MM.1S (cell line): ENCODE results near the gene AQP2.

ENCODE experiments used
- DNase-seq: peaks from one replicate; pipeline ENCODE4 v3.0.0-alpha.2; 2015
- H2AFZ ChIP-seq: fragments of 300-600 bp; sonication (generic); 2 replicates; pipeline ENCODE4 v1.6.0; 2016; ENCODE audit warnings: antibody characterized with exemption, low read length
- H3F3A ChIP-seq: fragments of 300-600 bp; sonication (generic); 2 replicates; pipeline ENCODE4 v1.6.1; 2016; ENCODE audit warnings: mild to moderate bottlenecking, antibody characterized with exemption, low read length, moderate library complexity, mixed read lengths; ENCODE audit not compliant: insufficient read depth
- H3K27ac ChIP-seq: fragments of 300-600 bp; sonication (generic); 2 replicates; pipeline ENCODE4 v1.5.1; 2016; ENCODE audit warnings: mild to moderate bottlenecking, low read length
- H3K27me3 ChIP-seq: fragments of 300-600 bp; sonication (generic); replicated peaks from 2 replicates; pipeline ENCODE4 v1.6.0; 2016; ENCODE audit warnings: low read length; ENCODE audit not compliant: insufficient read depth
- H3K36me3 ChIP-seq: fragments of 300-600 bp; sonication (generic); replicated peaks from 2 replicates; pipeline ENCODE4 v1.6.1; 2016; ENCODE audit warnings: mild to moderate bottlenecking, low read length, mixed read lengths; ENCODE audit not compliant: insufficient read depth
- H3K4me1 ChIP-seq: fragments of 300-600 bp; sonication (generic); 2 replicates; pipeline ENCODE4 v1.6.1; 2016; ENCODE audit warnings: low read length, mixed read lengths
- H3K4me2 ChIP-seq: fragments of 300-600 bp; sonication (generic); 2 replicates; pipeline ENCODE4 v1.6.0; 2016; ENCODE audit warnings: low read depth, low read length
- H3K4me3 ChIP-seq: fragments of 300-600 bp; sonication (generic); 2 replicates; pipeline ENCODE4 v1.5.1; 2016; ENCODE audit warnings: low read length, mixed read lengths
- H3K79me2 ChIP-seq: fragments of 300-600 bp; sonication (generic); 2 replicates; pipeline ENCODE4 v1.6.1; 2016; ENCODE audit warnings: mixed run types, low read length, mixed read lengths
- H3K9ac ChIP-seq: fragments of 300-600 bp; sonication (generic); 2 replicates; pipeline ENCODE4 v1.6.1; 2016; ENCODE audit warnings: low read length, mixed read lengths
- H3K9me2 ChIP-seq: fragments of 300-600 bp; sonication (generic); replicated peaks from 2 replicates; pipeline ENCODE4 v1.6.1; 2016; ENCODE audit warnings: mild to moderate bottlenecking, low read length, mixed read lengths; ENCODE audit not compliant: insufficient read depth
- H3K9me3 ChIP-seq: fragments of 300-600 bp; sonication (generic); replicated peaks from 2 replicates; pipeline ENCODE4 v1.6.1; 2016; ENCODE audit warnings: mild to moderate bottlenecking, low read length, mixed read lengths; ENCODE audit not compliant: insufficient read depth
- H4K20me1 ChIP-seq: fragments of 300-600 bp; sonication (generic); 2 replicates; pipeline ENCODE4 v1.6.1; 2016; ENCODE audit warnings: mild to moderate bottlenecking, low read length, moderate library complexity, mixed read lengths; ENCODE audit not compliant: insufficient read depth
- EZH2 ChIP-seq: fragments of 300-600 bp; sonication (generic); optimal IDR thresholded peaks from 2 replicates; pipeline ENCODE3; 2017; ENCODE audit warnings: low read depth, mild to moderate bottlenecking, antibody characterized with exemption, low read length, mixed read lengths
- EZH2phosphoT487 ChIP-seq: fragments of 300-600 bp; sonication (generic); IDR thresholded peaks from 2 replicates; pipeline ENCODE4 v1.6.1; 2018; ENCODE audit warnings: antibody characterized with exemption, low read length
- TF ChIP-seq, protein P1 (sequence below): fragments of 300-600 bp; sonication (generic); IDR thresholded peaks from 2 replicates; pipeline ENCODE4 v1.5.1; 2016; ENCODE audit warnings: antibody characterized with exemption, low read length, mixed read lengths

AQP2 gene

DNA sequence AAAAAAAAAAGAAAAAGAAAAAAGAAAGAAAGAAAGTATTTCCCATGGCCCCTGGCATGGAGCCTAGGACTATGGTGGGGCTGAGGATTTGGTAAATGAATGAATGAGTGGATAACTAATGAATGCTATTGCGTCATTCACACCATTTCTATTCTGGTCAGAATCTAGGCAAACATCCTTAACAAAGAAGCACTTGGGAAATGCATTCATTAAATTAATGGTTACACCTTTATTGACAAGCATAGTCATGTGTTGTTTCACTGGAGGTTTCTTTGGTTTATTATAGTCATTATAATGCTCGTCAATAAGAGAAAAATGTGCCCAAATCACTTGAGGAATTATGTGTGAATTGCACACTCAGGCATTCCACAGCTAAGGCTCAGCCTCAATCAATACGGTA, 13.6 kb upstream of the AQP2 start:
- Histone ChIP-seq H3K27me3 (no peaks in the 10 kb centered on the region), H3K9ac (no peak overlapping the region), H3K27ac (no peak overlapping the region), H4K20me1 (no peaks in the 10 kb centered on the region), H3K4me1 (no peaks in the 10 kb centered on the region), H3K36me3 (no peaks in the 10 kb centered on the region), H3K79me2 (no peaks in the 10 kb centered on the region), H3F3A (no peaks in the 10 kb centered on the region), H3K4me3 (no peak overlapping the region), H2AFZ (no peak overlapping the region), H3K9me2 (no peaks in the 10 kb centered on the region), H3K9me3 (no peaks in the 10 kb centered on the region), H3K4me2 (no peak overlapping the region)
- no peak for TF ChIP-seq EZH2
- no peak for TF ChIP-seq EZH2phosphoT487
- TF ChIP-seq, protein P1, sequence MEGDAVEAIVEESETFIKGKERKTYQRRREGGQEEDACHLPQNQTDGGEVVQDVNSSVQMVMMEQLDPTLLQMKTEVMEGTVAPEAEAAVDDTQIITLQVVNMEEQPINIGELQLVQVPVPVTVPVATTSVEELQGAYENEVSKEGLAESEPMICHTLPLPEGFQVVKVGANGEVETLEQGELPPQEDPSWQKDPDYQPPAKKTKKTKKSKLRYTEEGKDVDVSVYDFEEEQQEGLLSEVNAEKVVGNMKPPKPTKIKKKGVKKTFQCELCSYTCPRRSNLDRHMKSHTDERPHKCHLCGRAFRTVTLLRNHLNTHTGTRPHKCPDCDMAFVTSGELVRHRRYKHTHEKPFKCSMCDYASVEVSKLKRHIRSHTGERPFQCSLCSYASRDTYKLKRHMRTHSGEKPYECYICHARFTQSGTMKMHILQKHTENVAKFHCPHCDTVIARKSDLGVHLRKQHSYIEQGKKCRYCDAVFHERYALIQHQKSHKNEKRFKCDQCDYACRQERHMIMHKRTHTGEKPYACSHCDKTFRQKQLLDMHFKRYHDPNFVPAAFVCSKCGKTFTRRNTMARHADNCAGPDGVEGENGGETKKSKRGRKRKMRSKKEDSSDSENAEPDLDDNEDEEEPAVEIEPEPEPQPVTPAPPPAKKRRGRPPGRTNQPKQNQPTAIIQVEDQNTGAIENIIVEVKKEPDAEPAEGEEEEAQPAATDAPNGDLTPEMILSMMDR: no peak
- no peak for DNase-seq

DNA sequence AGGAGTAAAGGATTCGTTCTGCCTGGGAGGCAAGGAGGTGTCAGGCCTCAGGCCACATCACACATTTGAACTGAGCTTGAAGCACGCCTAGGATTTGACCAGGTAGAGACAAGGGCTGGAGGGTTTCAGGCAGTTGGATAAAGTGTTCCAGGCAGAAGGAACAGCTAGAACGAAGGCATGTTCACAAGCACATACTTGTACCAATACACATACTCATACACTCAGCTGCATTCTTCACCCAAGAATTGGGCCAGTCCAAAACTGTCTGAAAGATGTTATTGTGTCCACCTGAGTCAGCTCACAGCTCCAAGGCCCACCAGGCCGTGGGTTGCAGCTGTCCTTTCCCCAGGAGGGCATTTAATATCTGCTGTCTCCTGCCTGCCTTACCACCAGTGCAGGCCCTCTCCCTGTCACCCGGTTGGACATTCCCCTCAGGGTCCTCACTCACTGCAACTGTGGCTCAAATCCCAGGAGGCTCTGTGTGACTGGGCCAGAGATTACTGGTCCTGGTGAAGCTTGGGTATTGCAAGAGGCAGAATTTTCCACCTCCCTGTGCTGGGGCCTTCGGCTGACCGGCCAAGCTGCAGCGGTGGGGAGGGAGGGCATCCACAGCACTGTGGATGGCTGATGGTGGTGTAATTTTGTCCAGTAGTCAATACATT, 12.8 kb upstream of the AQP2 start:
- TF ChIP-seq, protein P1: no peak
- TF ChIP-seq EZH2phosphoT487 (no peak), EZH2 (no peak)
- Histone ChIP-seq H3F3A (no peaks in the 10 kb centered on the region), H3K9me2 (no peaks in the 10 kb centered on the region), H3K9me3 (no peaks in the 10 kb centered on the region), H3K4me1 (no peaks in the 10 kb centered on the region), H3K27ac (no peak overlapping the region), H3K27me3 (no peaks in the 10 kb centered on the region), H3K79me2 (no peaks in the 10 kb centered on the region), H3K4me3 (no peak overlapping the region), H4K20me1 (no peaks in the 10 kb centered on the region), H3K9ac (no peak overlapping the region), H3K4me2 (no peak overlapping the region), H3K36me3 (no peaks in the 10 kb centered on the region), H2AFZ (no peak overlapping the region)
- DNase-seq: no peak

DNA sequence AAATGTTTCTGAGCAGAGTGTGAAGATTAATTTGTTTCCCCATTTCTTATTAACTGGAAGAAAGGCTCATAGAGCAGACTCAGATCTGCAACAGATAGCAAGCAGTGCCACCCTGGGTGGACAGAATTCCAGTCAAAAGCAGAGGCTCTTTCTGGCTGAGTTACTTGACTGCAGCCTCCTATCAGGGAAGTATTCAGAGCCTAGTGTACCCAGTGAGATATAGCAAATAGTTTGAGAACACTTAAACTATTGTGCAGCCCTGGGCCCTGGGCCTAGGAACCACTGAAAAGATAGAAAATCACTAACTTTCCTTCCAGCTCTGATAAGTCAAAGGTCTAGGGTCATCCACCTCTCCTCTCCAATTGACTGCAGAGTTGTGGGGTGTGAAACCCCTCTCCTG, 11.2 kb upstream of the AQP2 start:
- no peak overlapping the region for H3K9ac ChIP-seq
- no peak for TF ChIP-seq EZH2
- TF ChIP-seq, protein P1: no peak
- no peak for TF ChIP-seq EZH2phosphoT487
- no peaks in the 10 kb centered on the region for H3K9me2 ChIP-seq
- H3K36me3 ChIP-seq: no peaks in the 10 kb centered on the region
- no peaks in the 10 kb centered on the region for H4K20me1 ChIP-seq
- no peaks in the 10 kb centered on the region for H3K9me3 ChIP-seq
- H3K4me1 ChIP-seq: no peaks in the 10 kb centered on the region
- H2AFZ ChIP-seq: no peak overlapping the region
- no peaks in the 10 kb centered on the region for H3K27me3 ChIP-seq
- no peaks in the 10 kb centered on the region for H3K79me2 ChIP-seq
- H3K4me3 ChIP-seq: no peak overlapping the region
- no peak overlapping the region for H3K4me2 ChIP-seq
- no peak for DNase-seq
- no peaks in the 10 kb centered on the region for H3F3A ChIP-seq
- no peak overlapping the region for H3K27ac ChIP-seq
